GM19452 (cell line): ENCODE data around the gene CHMP1A.
"Not testable (repeated sequence)": the region's sequence is repeated elsewhere in the genome, so short reads cannot be mapped to it uniquely, and the experiment has no call there.

ENCODE experiments used
- ATAC-seq: cut with Tn5 transposase; IDR thresholded peaks from one replicate; pipeline ENCODE4 v1.9.1; 2021; ENCODE audit not compliant: unreplicated experiment

CHMP1A gene

GRCh38 chr16:89657442-89658220 is at the start of gene CHMP1A, which contains the start of gene SPATA33:
TSS of gene CHMP1A (minus strand) at chr16:89657708. CDS start at chr16:89657588, 120 bp downstream.
TSS of gene SPATA33 (plus strand) at chr16:89657836. CDS start at chr16:89657912, 76 bp downstream.
- ATAC-seq: peak; percentile 90

GRCh38 chr16:89706518-89707260 is 49.2 kb upstream of the CHMP1A start:
- ATAC-seq: no peak

- no peak for ATAC-seq
Observed at GRCh38 chr16:89705006-89705405, 47.5 kb upstream of the CHMP1A start.

- no peak for ATAC-seq
Observed at GRCh38 chr16:89704281-89704680, 46.8 kb upstream of the CHMP1A start.

- peak; percentile 70 for ATAC-seq
Observed at GRCh38 chr16:89701425-89702406, 44.2 kb upstream of the CHMP1A start, which contains the start of gene SPATA2L. TSS of gene SPATA2L (minus strand) at chr16:89701705. CDS start at chr16:89701232, 473 bp downstream.

- peak; percentile 12 for ATAC-seq
Observed at GRCh38 chr16:89700649-89701424, 43.3 kb upstream of the CHMP1A start.

- peak; percentile 28 for ATAC-seq
Observed at GRCh38 chr16:89700100-89700648, 42.7 kb upstream of the CHMP1A start.

GRCh38 chr16:89699629-89700099 is 42.2 kb upstream of the CHMP1A start:
- ATAC-seq: not testable (repeated sequence)

- not testable (repeated sequence) for ATAC-seq
Observed at GRCh38 chr16:89698717-89699116, 41.2 kb upstream of the CHMP1A start.

GRCh38 chr16:89697616-89698331 is 40.3 kb upstream of the CHMP1A start:
- ATAC-seq: no peak

GRCh38 chr16:89697161-89697615 is 39.7 kb upstream of the CHMP1A start:
- no peak for ATAC-seq

GRCh38 chr16:89696670-89697128 is 39.2 kb upstream of the CHMP1A start:
- ATAC-seq: no peak

GRCh38 chr16:89695875-89696669 is 38.6 kb upstream of the CHMP1A start:
- no peak for ATAC-seq

- no peak for ATAC-seq
Observed at GRCh38 chr16:89695086-89695874, 37.8 kb upstream of the CHMP1A start.

- not testable (repeated sequence) for ATAC-seq
Observed at GRCh38 chr16:89694784-89695085, 37.2 kb upstream of the CHMP1A start.

GRCh38 chr16:89693931-89694783 is 36.6 kb upstream of the CHMP1A start:
- ATAC-seq: no peak
